ENCODE results near the gene RMI2.

DNA sequence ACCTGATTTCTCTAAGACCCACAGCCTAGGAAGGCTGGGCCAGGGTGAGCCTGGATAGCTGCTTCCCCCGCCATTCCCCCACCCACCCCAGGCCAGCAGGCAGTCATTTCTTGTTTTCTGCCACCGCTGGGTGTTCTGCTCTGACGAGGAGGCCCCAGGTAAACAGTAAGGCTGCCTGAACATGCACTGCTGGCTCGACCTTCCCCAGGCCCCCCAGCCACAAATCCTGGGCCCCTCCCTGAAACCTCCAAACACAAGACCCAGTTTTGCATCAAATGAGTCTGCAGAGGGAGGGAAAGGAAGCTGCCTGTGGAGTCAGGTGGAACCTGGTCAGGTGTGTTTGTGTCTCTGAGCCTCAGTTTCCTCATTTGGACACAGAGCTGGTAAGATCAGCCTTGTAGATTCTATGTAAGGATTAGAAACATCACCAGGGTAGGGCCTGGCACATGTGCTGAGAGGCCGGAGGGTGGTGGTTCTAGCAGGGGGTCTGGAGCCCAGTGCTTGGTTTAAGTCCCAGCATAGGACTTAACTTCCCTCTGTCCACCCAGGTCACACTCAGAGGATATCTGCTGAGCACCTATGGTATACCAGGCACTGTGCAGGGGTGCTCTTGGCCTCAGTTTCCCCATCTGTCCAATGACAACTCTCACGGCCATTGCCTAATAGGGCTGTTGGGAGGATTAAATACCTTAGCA is 45.2 kb upstream of the RMI2 start:
- TF ChIP-seq, protein P1, sequence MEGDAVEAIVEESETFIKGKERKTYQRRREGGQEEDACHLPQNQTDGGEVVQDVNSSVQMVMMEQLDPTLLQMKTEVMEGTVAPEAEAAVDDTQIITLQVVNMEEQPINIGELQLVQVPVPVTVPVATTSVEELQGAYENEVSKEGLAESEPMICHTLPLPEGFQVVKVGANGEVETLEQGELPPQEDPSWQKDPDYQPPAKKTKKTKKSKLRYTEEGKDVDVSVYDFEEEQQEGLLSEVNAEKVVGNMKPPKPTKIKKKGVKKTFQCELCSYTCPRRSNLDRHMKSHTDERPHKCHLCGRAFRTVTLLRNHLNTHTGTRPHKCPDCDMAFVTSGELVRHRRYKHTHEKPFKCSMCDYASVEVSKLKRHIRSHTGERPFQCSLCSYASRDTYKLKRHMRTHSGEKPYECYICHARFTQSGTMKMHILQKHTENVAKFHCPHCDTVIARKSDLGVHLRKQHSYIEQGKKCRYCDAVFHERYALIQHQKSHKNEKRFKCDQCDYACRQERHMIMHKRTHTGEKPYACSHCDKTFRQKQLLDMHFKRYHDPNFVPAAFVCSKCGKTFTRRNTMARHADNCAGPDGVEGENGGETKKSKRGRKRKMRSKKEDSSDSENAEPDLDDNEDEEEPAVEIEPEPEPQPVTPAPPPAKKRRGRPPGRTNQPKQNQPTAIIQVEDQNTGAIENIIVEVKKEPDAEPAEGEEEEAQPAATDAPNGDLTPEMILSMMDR (IDR thresholded peaks at IDR 0.05) = no peak
- no peak for TF ChIP-seq POLR2AphosphoS5 (IDR thresholded peaks at IDR 0.05)
- TF ChIP-seq EP300 (IDR thresholded peaks at IDR 0.05) = no peak
- no peak for TF ChIP-seq POLR2A (IDR thresholded peaks at IDR 0.05)
